ENCODE data around the gene PIEZO2.

- no peak for TF ChIP-seq CTCF (IDR thresholded peaks at IDR 0.05)
- no peak for TF ChIP-seq POLR2A (IDR thresholded peaks at IDR 0.05)
Measured at GRCh38 chr18:11031966-11032365, 117.4 kb downstream of the PIEZO2 start.

All from heart left ventricle (tissue), 13 donors.